ENCODE measurements around the gene TSPAN18. TPM values are rescaled to one million over a fixed set of nuclear protein-coding genes. Genes with fewer than 3 reads are reported as not detected.
A peak's percentile ranks its signal among the peaks of the same experiment; 100 is the strongest.

Gene TSPAN18
- total RNA-seq, 6 donors from 2014 or later = 8.2 to 48.6 (median 17.5) TPM

GRCh38 chr11:44784436-44784760, 57.6 kb downstream of the TSPAN18 start:
- Histone ChIP-seq H3K4me3 (no peak overlapping the region), H3K9me3 (no peaks in the 10 kb centered on the region), H3K27me3 (no peaks in the 10 kb centered on the region), H3K4me1 (peaks cover 0 to 7% (median 1%) of the 10 kb centered on the region in 4 donors), H3K27ac (peak overlapping the region in 1 of 4 donors; percentile 24), H3K36me3 (no peaks in the 10 kb centered on the region)
- 59 to 70% methylated on average over 7 to 8 of the region's 8 CpGs for WGBS, 2 donors
- no peak for ATAC-seq (ENCODE audit: low FRiP score in 2 of 2)
- TF ChIP-seq EP300 (IDR thresholded peaks at IDR 0.05) (no peak), POLR2AphosphoS5 (IDR thresholded peaks at IDR 0.05) (no peak), CTCF (IDR thresholded peaks at IDR 0.05) (no peak), POLR2A (IDR thresholded peaks at IDR 0.05) (no peak)
- DNase-seq = no peak

GRCh38 chr11:44784851-44785250, 58.1 kb downstream of the TSPAN18 start:
- Histone ChIP-seq H3K27ac (no peak overlapping the region), H3K4me3 (no peak overlapping the region), H3K36me3 (no peaks in the 10 kb centered on the region), H3K9me3 (no peaks in the 10 kb centered on the region), H3K27me3 (no peaks in the 10 kb centered on the region), H3K4me1 (peaks cover 0 to 7% (median 1%) of the 10 kb centered on the region in 4 donors)
- TF ChIP-seq CTCF (IDR thresholded peaks at IDR 0.05) = no peak
- TF ChIP-seq EP300 (IDR thresholded peaks at IDR 0.05) = no peak
- DNase-seq (no peak), ATAC-seq (ENCODE audit: low FRiP score in 2 of 2) (no peak)
- 77 to 80% methylated on average over 3 of the region's 3 CpGs for WGBS, 2 donors

DNA sequence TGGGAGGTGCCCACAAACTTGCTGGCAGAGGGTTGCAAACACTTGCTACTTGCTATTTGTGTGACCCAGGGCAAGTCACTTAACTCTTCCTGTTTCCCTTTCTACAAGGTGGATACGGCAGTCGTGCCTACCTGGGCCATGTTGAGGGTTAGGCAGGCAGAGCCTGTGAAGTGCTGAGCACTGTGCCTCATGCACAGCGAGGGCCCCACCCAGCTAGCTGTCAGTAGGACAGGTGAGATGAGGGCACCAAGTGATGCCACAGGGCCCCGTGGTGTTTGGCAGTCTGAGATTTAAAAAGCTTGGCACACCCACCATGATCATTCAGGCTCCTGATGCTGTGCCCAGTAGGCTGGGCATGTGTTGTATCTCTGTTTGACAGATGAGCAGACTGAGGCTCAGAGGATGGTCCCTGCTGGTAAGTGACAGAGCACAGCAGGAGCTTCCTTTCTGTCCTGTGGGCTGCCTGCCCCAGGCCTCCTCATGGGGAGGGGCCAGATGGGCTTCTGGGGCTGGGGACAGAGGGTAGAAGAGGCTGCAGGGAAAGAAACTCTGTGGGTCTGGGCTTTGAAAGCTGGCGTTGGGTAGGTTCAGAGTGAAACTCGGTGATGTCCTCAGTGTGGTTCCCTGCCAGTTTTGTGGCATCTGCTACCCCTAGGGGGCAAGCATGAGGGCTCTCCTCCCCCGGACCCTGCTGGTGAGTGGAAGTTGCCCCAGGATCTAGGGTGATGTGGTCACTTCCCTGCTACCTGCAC, 59.3 kb downstream of the TSPAN18 start:
- Histone ChIP-seq H3K4me1 (peaks cover 0 to 3% (median 0%) of the 10 kb centered on the region in 4 donors), H3K9me3 (no peaks in the 10 kb centered on the region), H3K27ac (no peak overlapping the region), H3K27me3 (no peaks in the 10 kb centered on the region), H3K4me3 (no peak overlapping the region), H3K36me3 (no peaks in the 10 kb centered on the region)
- ATAC-seq (ENCODE audit: low FRiP score in 2 of 2) (no peak), DNase-seq (no peak)
- TF ChIP-seq EP300 (IDR thresholded peaks at IDR 0.05) = no peak
- no peak for TF ChIP-seq POLR2A (IDR thresholded peaks at IDR 0.05)
- no peak for TF ChIP-seq CTCF (IDR thresholded peaks at IDR 0.05)
- TF ChIP-seq POLR2AphosphoS5 (IDR thresholded peaks at IDR 0.05) = no peak
- 49 to 63% methylated on average over 3 to 5 of the region's 7 CpGs for WGBS, 2 donors

DNA sequence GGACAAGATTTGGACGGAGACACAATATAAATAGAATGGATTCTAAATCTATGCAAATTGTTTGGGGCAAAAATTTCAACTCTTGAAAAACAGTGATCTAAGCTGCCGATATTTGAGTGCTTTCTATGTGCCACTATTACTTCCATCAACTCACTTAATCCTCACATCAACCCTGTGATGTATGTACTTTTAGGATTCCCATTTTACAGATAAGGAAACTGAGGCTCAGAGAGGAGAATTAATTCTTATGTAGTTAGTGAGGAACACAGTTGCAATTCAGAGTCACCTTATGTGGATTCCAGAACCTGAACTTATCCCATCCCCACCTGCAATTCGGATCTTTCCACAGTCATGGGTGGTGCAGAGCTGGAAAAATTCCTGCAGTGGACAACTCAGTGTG, 60.3 kb downstream of the TSPAN18 start:
- Histone ChIP-seq H3K27me3 (no peaks in the 10 kb centered on the region), H3K36me3 (no peaks in the 10 kb centered on the region), H3K4me1 (no peaks in the 10 kb centered on the region), H3K4me3 (no peak overlapping the region), H3K9me3 (no peaks in the 10 kb centered on the region), H3K27ac (no peak overlapping the region)
- DNase-seq (no peak), ATAC-seq (ENCODE audit: low FRiP score in 2 of 2) (no peak)
- TF ChIP-seq EP300 (IDR thresholded peaks at IDR 0.05) (no peak), POLR2A (IDR thresholded peaks at IDR 0.05) (no peak), POLR2AphosphoS5 (IDR thresholded peaks at IDR 0.05) (no peak), CTCF (IDR thresholded peaks at IDR 0.05) (no peak)
- 92 to 96% methylated on average over 3 of the region's 3 CpGs for WGBS, 2 donors

DNA sequence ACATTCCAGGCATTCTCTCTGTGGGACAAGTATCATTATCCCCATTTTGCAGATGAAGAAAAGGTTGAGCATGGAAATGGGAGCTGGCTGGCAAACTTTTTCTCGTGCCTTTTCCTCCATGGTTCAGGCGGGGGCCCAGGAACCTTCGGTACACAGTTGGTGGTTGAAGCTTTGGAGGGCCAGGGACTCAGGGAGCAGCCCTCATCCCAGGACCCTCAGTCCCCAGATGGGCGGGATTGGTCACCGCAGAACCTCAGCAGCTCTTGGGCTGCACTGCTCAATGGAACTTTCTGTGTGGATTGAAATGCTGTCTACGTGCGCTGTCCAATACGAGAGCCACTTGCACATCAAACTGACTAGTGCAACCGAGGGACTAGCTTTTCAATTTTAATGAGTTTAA, 61.2 kb downstream of the TSPAN18 start:
- no peak overlapping the region for H3K27ac ChIP-seq
- ATAC-seq (ENCODE audit: low FRiP score in 2 of 2) = no peak
- no peaks in the 10 kb centered on the region for H3K9me3 ChIP-seq
- no peaks in the 10 kb centered on the region for H3K36me3 ChIP-seq
- no peak overlapping the region for H3K4me3 ChIP-seq
- TF ChIP-seq CTCF (IDR thresholded peaks at IDR 0.05) = no peak
- no peak for TF ChIP-seq POLR2AphosphoS5 (IDR thresholded peaks at IDR 0.05)
- no peak for TF ChIP-seq EP300 (IDR thresholded peaks at IDR 0.05)
- no peak for TF ChIP-seq POLR2A (IDR thresholded peaks at IDR 0.05)
- WGBS, 2 donors = 83 to 91% methylated on average over 9 of the region's 9 CpGs
- no peaks in the 10 kb centered on the region for H3K27me3 ChIP-seq
- no peak for DNase-seq
- H3K4me1 ChIP-seq = no peaks in the 10 kb centered on the region
